HL-60 (cell line): Measurements from ENCODE around the gene ABCA4.
"Not testable (repeated sequence)": the region's sequence is repeated elsewhere in the genome, so short reads cannot be mapped to it uniquely, and the experiment has no call there.

Experiments
- DNase-seq, 2 experiments: peaks; one replicate each; pipeline ENCODE4 v3.0.0-alpha.2; 2010 to 2020; ENCODE audit warnings: low read depth in 1 of 2, low spot score in 1 of 2
- H3K27ac ChIP-seq: fragments of 250-450 bp; sonication (Bioruptor Pico); replicated peaks from 2 replicates; pipeline ENCODE4 v1.5.1; 2020; ENCODE audit warnings: mild to moderate bottlenecking, moderate library complexity
- H3K27me3 ChIP-seq: fragments of 250-450 bp; sonication (Bioruptor Pico); 2 replicates; pipeline ENCODE4 v1.5.1; 2021; ENCODE audit warnings: mild to moderate bottlenecking, moderate library complexity; ENCODE audit not compliant: insufficient read depth, poor library complexity, severe bottlenecking
- H3K4me3 ChIP-seq: replicated peaks from 2 replicates; pipeline ENCODE4 v1.5.1; 2011; ENCODE audit warnings: mild to moderate bottlenecking, control low read depth, low read length; ENCODE audit not compliant: insufficient read depth
- CTCF ChIP-seq: IDR thresholded peaks from one replicate; pipeline ENCODE4 v1.5.1; 2011; ENCODE audit warnings: low read length, control low read depth, inconsistent platforms; ENCODE audit not compliant: insufficient read depth
- GABPA ChIP-seq: IDR thresholded peaks from 2 replicates; pipeline ENCODE4 v1.6.1; 2012; ENCODE audit warnings: low read depth
- POLR2AphosphoS5 ChIP-seq: IDR thresholded peaks from 2 replicates; pipeline ENCODE4 v1.6.1; 2012; ENCODE audit warnings: low read depth
- REST ChIP-seq: IDR thresholded peaks from 2 replicates; pipeline ENCODE4 v1.6.1; 2012; ENCODE audit warnings: low read depth; ENCODE audit not compliant: insufficient replicate concordance
- SPI1 ChIP-seq: IDR thresholded peaks from 2 replicates; pipeline ENCODE4 v1.6.1; 2012; ENCODE audit warnings: low read depth, mild to moderate bottlenecking, borderline replicate concordance

Gene ABCA4

GRCh38 chr1:94154989-94155388, 34.0 kb upstream of the ABCA4 start:
- Histone ChIP-seq H3K27ac (no peak overlapping the region), H3K27me3 (no peaks in the 10 kb centered on the region), H3K4me3 (no peak overlapping the region)
- TF ChIP-seq POLR2AphosphoS5 (no peak), CTCF (no peak)
- no peak for DNase-seq

- no peak for TF ChIP-seq GABPA
- no peak for TF ChIP-seq SPI1
- no peak for TF ChIP-seq POLR2AphosphoS5
- Histone ChIP-seq H3K27me3 (no peaks in the 10 kb centered on the region), H3K4me3 (no peak overlapping the region), H3K27ac (no peak overlapping the region)
- no peak for DNase-seq
These were observed 32.2 kb upstream of the ABCA4 start for GRCh38 chr1:94153133-94153532.

- H3K4me3 ChIP-seq, DNase-seq, H3K27me3 ChIP-seq, H3K27ac ChIP-seq: not testable (repeated sequence)
These were observed 28.2 kb upstream of the ABCA4 start for GRCh38 chr1:94149166-94149565.

- Histone ChIP-seq H3K27me3 (peaks cover 4% of the 10 kb centered on the region), H3K27ac (no peak overlapping the region), H3K4me3 (no peak overlapping the region)
- TF ChIP-seq SPI1: no peak
- TF ChIP-seq POLR2AphosphoS5: no peak
- no peak for TF ChIP-seq GABPA
- no peak for TF ChIP-seq REST
- TF ChIP-seq CTCF: no peak
- no peak for DNase-seq
These were observed 25.3 kb upstream of the ABCA4 start for GRCh38 chr1:94146273-94146672.

GRCh38 chr1:94144836-94145235, 23.9 kb upstream of the ABCA4 start:
- H3K27ac ChIP-seq: no peak overlapping the region
- TF ChIP-seq SPI1: no peak
- TF ChIP-seq GABPA: no peak
- TF ChIP-seq CTCF: no peak
- TF ChIP-seq POLR2AphosphoS5: no peak
- H3K4me3 ChIP-seq: no peak overlapping the region
- no peak for DNase-seq
- H3K27me3 ChIP-seq: peaks cover 4% of the 10 kb centered on the region

- DNase-seq: no peak
- Histone ChIP-seq H3K27ac (no peak overlapping the region), H3K27me3 (peaks cover 4% of the 10 kb centered on the region), H3K4me3 (no peak overlapping the region)
- TF ChIP-seq CTCF (no peak), REST (no peak), POLR2AphosphoS5 (no peak), SPI1 (no peak), GABPA (no peak)
These were observed 22.8 kb upstream of the ABCA4 start for GRCh38 chr1:94143809-94144176.
